ENCODE results near the gene BMPR1B. TPM values are rescaled to one million over a fixed set of nuclear protein-coding genes. Genes with fewer than 3 reads are reported as not detected.
A peak's percentile ranks its signal among the peaks of the same experiment; 100 is the strongest.

BMPR1B gene
- 2.3 and 4.3 TPM in 2 replicates for total RNA-seq

DNA sequence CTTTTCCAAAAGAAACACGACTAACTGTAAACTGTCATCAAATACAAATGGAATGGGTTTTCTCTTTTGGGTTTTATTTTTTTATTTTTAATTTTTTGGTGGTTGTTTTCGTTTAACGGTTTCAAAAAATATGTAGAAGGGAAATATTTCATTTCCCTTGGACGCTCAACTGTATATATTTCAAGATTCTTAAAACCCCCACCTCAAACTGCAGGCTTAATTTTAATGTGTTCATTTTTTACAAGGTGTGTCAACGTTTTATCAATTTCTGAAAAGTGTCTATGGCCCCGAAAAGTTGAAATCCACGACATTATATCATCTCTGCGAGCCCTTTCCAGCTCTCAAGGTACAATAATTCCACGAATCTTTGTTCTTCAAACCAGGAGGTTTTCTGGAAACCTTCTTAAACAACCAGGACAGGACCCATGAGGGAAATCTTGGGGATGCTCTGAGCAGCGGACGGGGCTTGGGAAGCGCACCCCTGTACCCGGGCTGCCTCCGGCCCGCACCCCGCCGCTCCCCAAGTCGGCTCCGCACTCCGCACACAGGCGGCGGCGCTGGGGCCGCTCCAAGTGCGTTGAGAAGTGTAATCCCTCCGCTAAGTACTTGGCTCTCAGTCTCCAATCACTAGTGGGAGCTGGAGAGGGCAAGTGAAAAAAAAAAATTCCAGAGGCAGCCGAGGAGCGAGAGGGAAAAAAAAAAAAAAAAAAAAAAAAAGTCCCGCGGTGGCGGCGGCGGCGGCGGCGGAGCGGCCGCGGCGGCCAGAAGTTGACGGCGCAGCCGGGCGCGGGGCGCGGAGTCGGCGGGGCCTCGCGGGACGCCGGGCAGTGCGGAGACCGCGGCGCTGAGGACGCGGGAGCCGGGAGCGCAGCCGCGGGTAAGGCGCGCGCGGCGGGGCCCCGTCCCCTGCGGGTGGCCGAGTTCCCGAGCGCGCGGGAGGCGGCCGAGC lies at the start of gene BMPR1B:
Gene BMPR1B, plus strand, starts transcription at position 764 of the 949 bp plus-strand sequence. CDS start 346,470 bp downstream, outside the sequence.
- H3K4me3 ChIP-seq (ENCODE audit: low read depth, low read length) = peak within 1 kb of the TSS; percentile 53
- peak; percentile 16 for TF ChIP-seq CTCF (IDR thresholded peaks at IDR 0.05; ENCODE audit: insufficient read depth, low read depth, low read length)
- DNase-seq (ENCODE audit: low read depth) = peak; percentile 69

- DNase-seq (ENCODE audit: low read depth) = no peak
- no peak overlapping the region for H3K4me3 ChIP-seq (ENCODE audit: low read depth, low read length)
- no peak for TF ChIP-seq CTCF (IDR thresholded peaks at IDR 0.05; ENCODE audit: insufficient read depth, low read depth, low read length)
Observed at GRCh38 chr4:94711635-94712034, 46.1 kb upstream of the BMPR1B start.

- DNase-seq (ENCODE audit: low read depth) = peak; percentile 81
- TF ChIP-seq CTCF (IDR thresholded peaks at IDR 0.05; ENCODE audit: insufficient read depth, low read depth, low read length) = no peak
- no peak overlapping the region for H3K4me3 ChIP-seq (ENCODE audit: low read depth, low read length)
Observed at GRCh38 chr4:94714365-94715160, 43.2 kb upstream of the BMPR1B start.

DNA sequence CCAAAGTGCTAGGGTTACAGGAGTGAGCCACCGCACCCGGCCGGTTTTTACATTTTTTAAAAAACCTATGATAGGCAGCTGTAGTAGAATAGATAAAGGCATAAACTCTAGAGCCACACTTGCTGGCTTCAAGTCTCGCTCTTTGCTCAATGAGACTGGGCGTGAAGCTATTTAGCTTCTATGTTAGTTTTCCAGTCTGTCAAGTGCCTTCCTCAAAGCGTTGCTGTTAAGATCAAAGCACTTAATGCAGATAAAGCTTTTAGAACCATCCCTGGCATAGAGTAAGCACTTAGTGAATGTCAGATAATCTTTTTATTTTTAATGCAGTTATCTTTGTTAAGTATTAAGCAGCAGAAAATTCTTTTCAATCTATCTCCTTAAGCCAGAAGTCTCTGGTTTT lies 42.0 kb upstream of the BMPR1B start:
- H3K4me3 ChIP-seq (ENCODE audit: low read depth, low read length) = no peak overlapping the region
- DNase-seq (ENCODE audit: low read depth) = no peak
- no peak for TF ChIP-seq CTCF (IDR thresholded peaks at IDR 0.05; ENCODE audit: insufficient read depth, low read depth, low read length)

DNA sequence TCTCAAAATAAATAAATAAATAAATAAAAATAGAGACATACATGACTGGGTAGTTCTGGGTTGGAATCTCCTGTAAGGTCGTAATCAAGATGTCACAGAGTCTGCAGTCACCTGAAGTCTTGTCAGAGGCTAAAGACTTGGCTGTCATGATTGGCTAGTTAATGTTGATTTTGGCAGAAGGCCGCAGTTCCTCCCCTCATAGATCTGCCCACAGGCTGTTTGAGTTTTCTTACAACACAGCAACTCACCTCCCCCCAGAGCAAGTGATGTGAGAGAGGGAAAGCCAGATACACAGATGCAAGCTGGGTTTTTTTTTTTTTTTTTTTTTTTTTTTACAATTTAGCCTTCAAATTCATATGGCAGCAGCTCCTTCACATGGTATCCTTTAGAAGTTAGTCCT lies 36.4 kb upstream of the BMPR1B start:
- no peak for TF ChIP-seq CTCF (IDR thresholded peaks at IDR 0.05; ENCODE audit: insufficient read depth, low read depth, low read length)
- no peak overlapping the region for H3K4me3 ChIP-seq (ENCODE audit: low read depth, low read length)
- DNase-seq (ENCODE audit: low read depth) = no peak

- no peak for DNase-seq (ENCODE audit: low read depth)
- no peak overlapping the region for H3K4me3 ChIP-seq (ENCODE audit: low read depth, low read length)
- no peak for TF ChIP-seq CTCF (IDR thresholded peaks at IDR 0.05; ENCODE audit: insufficient read depth, low read depth, low read length)
Observed at GRCh38 chr4:94722270-94722669, 35.5 kb upstream of the BMPR1B start.
